Liver (tissue), 3 donors: ENCODE results near the gene NPPC.

ENCODE experiments used
- JUND ChIP-seq, 2 donors: IDR thresholded peaks; 2 replicates each; pipeline ENCODE4 v1.6.1; 2016; ENCODE audit warnings: antibody characterized with exemption in 2 of 2
- TF ChIP-seq, protein P1 (sequence below): fragments of 150-350 bp; IDR thresholded peaks from 2 replicates; pipeline ENCODE4 v1.5.1; 2017; ENCODE audit warnings: improper control_type of control experiment, low read depth, low read length; ENCODE audit not compliant: missing input control
- donor health status: healthy.
- donor health status: healthy.

DNA sequence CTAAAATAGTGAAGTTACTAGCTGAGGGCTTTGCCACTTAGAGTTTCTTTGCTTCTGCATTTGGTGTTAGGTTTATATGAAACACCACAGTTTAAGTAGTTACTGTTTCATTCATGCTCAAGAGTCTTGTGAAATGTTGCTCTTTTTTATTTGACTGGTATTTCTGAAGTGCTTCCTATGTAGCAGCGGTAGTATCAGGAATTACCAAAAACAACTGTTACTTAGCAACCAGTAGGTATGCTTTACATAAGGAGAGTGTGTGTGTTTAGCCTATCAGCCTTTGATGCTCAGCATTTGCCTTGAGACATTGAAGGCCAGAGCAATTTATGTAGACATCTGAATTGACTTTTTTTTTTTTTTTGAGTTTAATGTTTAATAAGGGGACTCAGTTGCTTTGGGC is 38.9 kb upstream of the NPPC start:
- TF ChIP-seq JUND (IDR thresholded peaks at IDR 0.05): no peak
- TF ChIP-seq, protein P1, sequence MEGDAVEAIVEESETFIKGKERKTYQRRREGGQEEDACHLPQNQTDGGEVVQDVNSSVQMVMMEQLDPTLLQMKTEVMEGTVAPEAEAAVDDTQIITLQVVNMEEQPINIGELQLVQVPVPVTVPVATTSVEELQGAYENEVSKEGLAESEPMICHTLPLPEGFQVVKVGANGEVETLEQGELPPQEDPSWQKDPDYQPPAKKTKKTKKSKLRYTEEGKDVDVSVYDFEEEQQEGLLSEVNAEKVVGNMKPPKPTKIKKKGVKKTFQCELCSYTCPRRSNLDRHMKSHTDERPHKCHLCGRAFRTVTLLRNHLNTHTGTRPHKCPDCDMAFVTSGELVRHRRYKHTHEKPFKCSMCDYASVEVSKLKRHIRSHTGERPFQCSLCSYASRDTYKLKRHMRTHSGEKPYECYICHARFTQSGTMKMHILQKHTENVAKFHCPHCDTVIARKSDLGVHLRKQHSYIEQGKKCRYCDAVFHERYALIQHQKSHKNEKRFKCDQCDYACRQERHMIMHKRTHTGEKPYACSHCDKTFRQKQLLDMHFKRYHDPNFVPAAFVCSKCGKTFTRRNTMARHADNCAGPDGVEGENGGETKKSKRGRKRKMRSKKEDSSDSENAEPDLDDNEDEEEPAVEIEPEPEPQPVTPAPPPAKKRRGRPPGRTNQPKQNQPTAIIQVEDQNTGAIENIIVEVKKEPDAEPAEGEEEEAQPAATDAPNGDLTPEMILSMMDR: no peak
